ENCODE results near the gene PAWR. TPM values are rescaled to one million over a fixed set of nuclear protein-coding genes. Genes with fewer than 3 reads are reported as not detected.

Gene PAWR
- polyA plus RNA-seq, 2 of the 4 experiments (the other 2 are of a cell fraction) = 40.8 to 55.2 TPM

GRCh38 chr12:79548610-79548924 is 142.2 kb downstream of the PAWR start:
- peak overlapping the region; percentile 76 for H3K4me2 ChIP-seq
- FAIRE-seq (no peak), DNase-seq (ENCODE audit: low read depth in 1 of 2, low spot score in 1 of 2) (no peak), ATAC-seq (no peak)
- POLR2A ChIA-PET = no interaction called here
- H3K4me1 ChIP-seq = peaks cover 54% of the 10 kb centered on the region
- TF ChIP-seq CTCF (IDR thresholded peaks at IDR 0.05) = no peak
- no peak for TF ChIP-seq ZSCAN20 (CRISPR knock-in tag; IDR thresholded peaks at IDR 0.05)
- TF ChIP-seq CEBPB (IDR thresholded peaks at IDR 0.05) = no peak
- TF ChIP-seq NPAS2 (CRISPR knock-in tag; IDR thresholded peaks at IDR 0.05; ENCODE audit: borderline replicate concordance) = no peak
- no peak for TF ChIP-seq TFCP2L1 (CRISPR knock-in tag; IDR thresholded peaks at IDR 0.05)
- no peak for TF ChIP-seq ZFP36 (IDR thresholded peaks at IDR 0.05; ENCODE audit: borderline replicate concordance, partially characterized antibody)
- no peak for TF ChIP-seq RNF2 (IDR thresholded peaks at IDR 0.05; ENCODE audit: borderline replicate concordance, low read depth)
- TF ChIP-seq POLR2AphosphoS2 (conservative IDR thresholded peaks at IDR 0.05; ENCODE audit: low read length) = no peak
- no peak for TF ChIP-seq FOSB (CRISPR knock-in tag; IDR thresholded peaks at IDR 0.05)
- TF ChIP-seq NR3C1 (IDR thresholded peaks at IDR 0.05) = no peak
- TF ChIP-seq ESRRA (IDR thresholded peaks at IDR 0.05; ENCODE audit: borderline replicate concordance, low read length) = no peak
- no peak for TF ChIP-seq HOXA7 (CRISPR knock-in tag; IDR thresholded peaks at IDR 0.05)
- TF ChIP-seq CBX2 (IDR thresholded peaks at IDR 0.05; ENCODE audit: borderline replicate concordance, low read depth) = no peak
- H3K4me3 ChIP-seq = no peak overlapping the region
- peaks cover 32% of the 10 kb centered on the region for H3K9me3 ChIP-seq
- H3K27ac ChIP-seq = peak overlapping the region; percentile 83 to 88
- CTCF ChIA-PET = interaction anchor here (0.6 to 2.7 kb wide), 17 partner anchors 10 to 638 kb away, joined by 3 to 25 read pairs (median 5); no protein-coding TSS in a partner anchor

- TF ChIP-seq CTCF (IDR thresholded peaks at IDR 0.05) (peak; percentile 82), RAD21 (conservative IDR thresholded peaks at IDR 0.05 in 1 of 2, IDR thresholded peaks at IDR 0.05 in 1 of 2) (peak; percentile 72 to 73), FOSL2 (IDR thresholded peaks at IDR 0.05) (no peak), FOSL2 (CRISPR knock-in tag; IDR thresholded peaks at IDR 0.05) (no peak; the same call in 1 of the 2 replicates), SMC3 (IDR thresholded peaks at IDR 0.05) (peak; percentile 76), CEBPB (IDR thresholded peaks at IDR 0.05) (peak in 1 of 2 experiments; percentile 41; a peak in 1 of 4 replicates)
- Histone ChIP-seq H3K4me3 (0 out of 3 replicates have a peak overlapping the region, but pooled peaks have one; percentile 10), H3K27ac (peak overlapping the region; percentile 83 to 88), H3K9me3 (peaks cover 30% of the 10 kb centered on the region), H3K4me2 (peak overlapping the region; percentile 76), H3K4me1 (peaks cover 56% of the 10 kb centered on the region)
- FAIRE-seq (no peak), ATAC-seq (peak; percentile 75; a peak in 5 of 6 replicates), DNase-seq (ENCODE audit: low read depth in 1 of 2, low spot score in 1 of 2) (peak; percentile 66 to 84)
- 25% methylated on average over 8 of the region's 8 CpGs for WGBS (ENCODE audit: missing lambda C conversion rate)
- CTCF ChIA-PET = interaction anchor here (0.5 to 2.7 kb wide), 36 partner anchors 9 to 1778 kb away, joined by 3 to 25 read pairs (median 4); partner anchors contain the start of gene PAWR
- POLR2A ChIA-PET = interaction anchor here (0.6 to 1.5 kb wide), 6 partner anchors 125 to 436 kb away, joined by 3 to 13 read pairs (median 6); partner anchors contain the start of gene PAWR
These were observed 142.8 kb downstream of the PAWR start for GRCh38 chr12:79547735-79548609.
